Spleen (tissue), 11 donors: ENCODE data around the gene TNFRSF17. TPM values are rescaled to one million over a fixed set of nuclear protein-coding genes. Genes with fewer than 3 reads are reported as not detected.

ENCODE experiments used
- DNase-seq: peaks from one replicate; pipeline ENCODE4 v3.0.0-alpha.2; 2020
- H3K27ac ChIP-seq, 8 donors: fragments of 200-600 bp; sonication (generic) in 7 of 8; 1 replicate in 4 of 8; 2 replicates in 4 of 8; pipeline versions ENCODE4 v1.5.0 to v1.8.0; 2016 to 2021; ENCODE audit warnings: inconsistent platforms in 4 of 8, mild to moderate bottlenecking in 4 of 8, moderate library complexity in 1 of 8
- H3K27me3 ChIP-seq, 7 donors: fragments of 200-600 bp; sonication (generic) in 6 of 7; replicated peaks in 1 of 7; 1 replicate in 4 of 7; 2 replicates in 3 of 7; pipeline versions ENCODE4 v1.5.0 to v1.8.0; 2016 to 2021; ENCODE audit warnings: inconsistent platforms in 3 of 7, mild to moderate bottlenecking in 1 of 7
- H3K36me3 ChIP-seq, 6 donors: fragments of 200-600 bp; sonication (generic) in 5 of 6; 1 replicate in 4 of 6; 2 replicates in 2 of 6; pipeline versions ENCODE4 v1.5.0 to v1.8.0; 2016 to 2021; ENCODE audit warnings: inconsistent platforms in 2 of 6
- H3K4me1 ChIP-seq, 6 donors: fragments of 200-600 bp; sonication (generic) in 5 of 6; 1 replicate in 3 of 6; 2 replicates in 3 of 6; pipeline versions ENCODE4 v1.5.0 to v1.8.0; 2016 to 2021; ENCODE audit warnings: inconsistent platforms in 3 of 6
- H3K4me3 ChIP-seq, 8 donors: fragments of 200-600 bp; sonication (generic) in 7 of 8; 1 replicate in 4 of 8; 2 replicates in 4 of 8; pipeline versions ENCODE4 v1.5.0 to v1.8.0; 2016 to 2021; ENCODE audit warnings: inconsistent platforms in 4 of 8, mild to moderate bottlenecking in 4 of 8, moderate library complexity in 2 of 8
- H3K9me3 ChIP-seq, 8 donors: fragments of 200-600 bp; sonication (generic) in 7 of 8; 1 replicate in 4 of 8; 2 replicates in 4 of 8; pipeline versions ENCODE4 v1.5.0 to v1.8.0; 2016 to 2021; ENCODE audit warnings: inconsistent platforms in 4 of 8
- CTCF ChIP-seq, 11 experiments: fragments of 200-600 bp in 7 of 11; fragments of 450-650 bp in 4 of 11; sonication (generic) in 4 of 11; IDR thresholded peaks in 8 of 11; conservative IDR thresholded peaks in 3 of 11; 1 replicate in 7 of 11; 2 replicates in 4 of 11; pipeline versions ENCODE4 v1.4.0 to v1.8.0; 2016 to 2021; ENCODE audit warnings: antibody characterized with exemption in 11 of 11, inconsistent platforms in 4 of 11, mild to moderate bottlenecking in 1 of 11
- POLR2A ChIP-seq, 3 donors: fragments of 450-650 bp; IDR thresholded peaks; one replicate each; pipeline ENCODE4 v1.5.1; 2017; ENCODE audit warnings: antibody characterized with exemption in 3 of 3, mild to moderate bottlenecking in 1 of 3
- POLR2AphosphoS5 ChIP-seq, 3 donors: sonication (generic); formaldehyde crosslinking; IDR thresholded peaks; one replicate each; pipeline ENCODE4 v1.5.1; 2017; ENCODE audit warnings: antibody characterized with exemption in 3 of 3
- WGBS, 5 donors: extraction: QIAGEN DNeasy Blood & Tissue Kit in 3 of 5; methylation state at CpG; one replicate each; pipeline versions ENCODE4 v1.1.5 to v1.1.7; 2013 to 2018; 5-methylcytosine and 5-hydroxymethylcytosine counted together
- intact Hi-C: fragments of 100-400 bp; cut with DNase I; formaldehyde crosslinking; loops from one replicate; pipeline ENCODE4 v1.15.0; 2023; ENCODE audit warnings: low total_unique reads
- polyA plus RNA-seq, 3 donors: library from polyadenylated mRNA; stranded (reverse); fragments of 200-250 nt; gene quantifications; one replicate each; pipeline ENCODE4 v1.2.1, GENCODE V29; 2013
- total RNA-seq, 7 donors: library from RNA; depleted of rRNA in 3 of 7; stranded (reverse); fragments of >200 nt in 3 of 7; fragmentation: NEBNext Ultra II Directional in 4 of 7; extraction: Animal tissue kit (Norgen Biotek cat#: 25700) in 4 of 7; gene quantifications; one replicate each; pipeline versions ENCODE4 v1.1.0 to v1.2.1, GENCODE V29; 2016 to 2021
- donor health status: healthy with polysubstance abuse.
- donor health status: DM: no; HTN: no; CAD: no; lungs with moderate emphysema.
- donor health status: DM: no; HTN: no; CAD: no.
- donor health status: Bipolar disorder and iron deficiency.
- donor health status: healthy.
- donor health status: DM: no; HTN: no; CAD: no.
- donor health status: DM: yes; HTN: yes; CAD: no.

Gene TNFRSF17
- total and polyA plus RNA-seq, 10 donors = 4.8 to 20.1 (median 9.2) TPM

GRCh38 chr16:11996433-11997330 is 31.7 kb downstream of the TNFRSF17 start:
- peaks cover 0 to 35% (median 5%) of the 10 kb centered on the region in 6 donors for H3K36me3 ChIP-seq
- no peak overlapping the region for H3K4me3 ChIP-seq
- intact Hi-C loops = no loop called here
- H3K4me1 ChIP-seq = peaks cover 15 to 81% (median 44%) of the 10 kb centered on the region in 6 donors
- H3K27ac ChIP-seq = peak overlapping the region in 5 of 8 donors; percentile 3 to 83 (median 42)
- TF ChIP-seq POLR2A (IDR thresholded peaks at IDR 0.05) = no peak
- TF ChIP-seq CTCF (IDR thresholded peaks at IDR 0.05 in 8 of 11, conservative IDR thresholded peaks at IDR 0.05 in 3 of 11) = no peak
- no peak for TF ChIP-seq POLR2AphosphoS5 (IDR thresholded peaks at IDR 0.05)
- H3K27me3 ChIP-seq = no peaks in the 10 kb centered on the region
- WGBS, 5 donors = 62 to 77% (median 64%) methylated on average over 9 of the region's 9 CpGs
- no peak for DNase-seq
- no peaks in the 10 kb centered on the region for H3K9me3 ChIP-seq

GRCh38 chr16:12000032-12000431 is 35.0 kb downstream of the TNFRSF17 start:
- WGBS, 5 donors = 85 to 95% (median 94%) methylated on average over 6 of the region's 6 CpGs
- H3K27ac ChIP-seq = no peak overlapping the region
- H3K4me3 ChIP-seq = no peak overlapping the region
- DNase-seq = no peak
- peaks cover 0 to 68% (median 27%) of the 10 kb centered on the region in 6 donors for H3K36me3 ChIP-seq
- H3K27me3 ChIP-seq = no peaks in the 10 kb centered on the region
- TF ChIP-seq CTCF (IDR thresholded peaks at IDR 0.05 in 8 of 11, conservative IDR thresholded peaks at IDR 0.05 in 3 of 11) (no peak), POLR2AphosphoS5 (IDR thresholded peaks at IDR 0.05) (no peak), POLR2A (IDR thresholded peaks at IDR 0.05) (no peak)
- H3K4me1 ChIP-seq = peaks cover 13 to 58% (median 22%) of the 10 kb centered on the region in 6 donors
- intact Hi-C loops = no loop called here
- H3K9me3 ChIP-seq = no peaks in the 10 kb centered on the region

GRCh38 chr16:12002447-12003006 is 37.5 kb downstream of the TNFRSF17 start:
- H3K9me3 ChIP-seq = no peaks in the 10 kb centered on the region
- 40 to 64% (median 61%) methylated on average over 11 of the region's 11 CpGs for WGBS, 5 donors
- DNase-seq = no peak
- no peaks in the 10 kb centered on the region for H3K27me3 ChIP-seq
- TF ChIP-seq CTCF (IDR thresholded peaks at IDR 0.05 in 8 of 11, conservative IDR thresholded peaks at IDR 0.05 in 3 of 11) (no peak), POLR2A (IDR thresholded peaks at IDR 0.05) (no peak), POLR2AphosphoS5 (IDR thresholded peaks at IDR 0.05) (no peak)
- peaks cover 0 to 33% (median 0%) of the 10 kb centered on the region in 6 donors for H3K4me1 ChIP-seq
- H3K36me3 ChIP-seq = peaks cover 0 to 91% (median 28%) of the 10 kb centered on the region in 6 donors
- intact Hi-C loops = no loop called here
- peak overlapping the region in 2 of 8 donors; percentile 11 to 23 for H3K27ac ChIP-seq
- H3K4me3 ChIP-seq = no peak overlapping the region

GRCh38 chr16:12006637-12007036 is 41.6 kb downstream of the TNFRSF17 start:
- Histone ChIP-seq H3K4me3 (no peak overlapping the region), H3K27ac (no peak overlapping the region), H3K27me3 (no peaks in the 10 kb centered on the region), H3K4me1 (peaks cover 0 to 37% (median 16%) of the 10 kb centered on the region in 6 donors), H3K9me3 (no peaks in the 10 kb centered on the region), H3K36me3 (peaks cover 0 to 76% (median 23%) of the 10 kb centered on the region in 6 donors)
- intact Hi-C loops = no loop called here
- TF ChIP-seq CTCF (IDR thresholded peaks at IDR 0.05 in 8 of 11, conservative IDR thresholded peaks at IDR 0.05 in 3 of 11) (no peak), POLR2AphosphoS5 (IDR thresholded peaks at IDR 0.05) (no peak), POLR2A (IDR thresholded peaks at IDR 0.05) (no peak)
- no peak for DNase-seq
- WGBS, 5 donors = 88 to 99% (median 94%) methylated on average over 3 of the region's 3 CpGs
